Fibroblast of mammary gland (primary cell): ENCODE results near the gene NAGPA.

Experiments
- DNase-seq: peaks from one replicate; pipeline ENCODE4 v3.0.0-alpha.2; 2010; ENCODE audit warnings: low read depth
- H3K4me3 ChIP-seq: 2 replicates; pipeline ENCODE4 v1.5.1; 2011; ENCODE audit warnings: low read depth, mild to moderate bottlenecking, low read length, moderate library complexity; ENCODE audit not compliant: control insufficient read depth
- TF ChIP-seq, protein P1 (sequence below): conservative IDR thresholded peaks from 2 replicates; pipeline ENCODE4 v1.5.1; 2011; ENCODE audit warnings: low read depth, low read length, inconsistent platforms; ENCODE audit not compliant: control insufficient read depth, insufficient read depth

NAGPA gene

DNA sequence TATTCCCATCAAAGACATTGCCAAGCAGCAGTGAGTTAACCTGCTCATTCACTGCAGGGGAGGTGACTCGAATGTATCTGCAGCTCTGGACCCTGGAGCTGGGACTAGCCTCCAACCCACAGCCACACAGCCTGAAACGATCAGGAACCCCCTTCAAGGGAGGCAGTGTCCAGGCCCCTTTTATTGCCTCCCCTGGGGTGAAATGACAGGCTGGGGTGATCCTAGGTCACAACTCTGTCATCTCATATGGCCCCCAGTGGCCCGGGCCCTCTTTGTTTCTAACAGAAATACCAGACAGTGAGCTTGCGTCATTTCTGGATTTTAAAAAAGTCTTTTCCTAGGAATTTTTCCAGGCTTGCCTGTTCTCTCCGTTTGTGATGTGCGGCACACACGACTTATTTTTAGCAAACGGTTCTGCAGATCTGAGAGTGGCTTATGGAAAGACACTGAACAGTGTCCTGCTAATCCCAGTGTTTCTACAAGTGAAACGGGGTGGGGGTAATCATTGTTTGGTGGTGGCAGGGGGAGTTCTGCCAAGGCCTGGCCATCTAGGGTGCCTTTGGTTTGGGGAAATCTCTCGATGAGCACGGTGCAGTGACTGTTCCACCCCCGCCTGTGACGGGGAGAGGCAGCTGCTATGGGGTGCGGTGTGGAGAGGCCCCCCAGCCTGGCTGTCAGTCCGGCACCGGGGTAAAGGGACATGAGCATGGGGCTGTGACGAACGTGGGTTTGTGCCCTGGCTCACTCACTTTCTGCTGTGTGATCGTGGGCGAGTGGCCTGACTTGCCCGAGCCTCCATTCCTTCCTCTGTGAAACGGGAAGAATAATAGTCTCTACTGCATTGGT is 27.2 kb downstream of the NAGPA start:
- no peak overlapping the region for H3K4me3 ChIP-seq
- TF ChIP-seq, protein P1, sequence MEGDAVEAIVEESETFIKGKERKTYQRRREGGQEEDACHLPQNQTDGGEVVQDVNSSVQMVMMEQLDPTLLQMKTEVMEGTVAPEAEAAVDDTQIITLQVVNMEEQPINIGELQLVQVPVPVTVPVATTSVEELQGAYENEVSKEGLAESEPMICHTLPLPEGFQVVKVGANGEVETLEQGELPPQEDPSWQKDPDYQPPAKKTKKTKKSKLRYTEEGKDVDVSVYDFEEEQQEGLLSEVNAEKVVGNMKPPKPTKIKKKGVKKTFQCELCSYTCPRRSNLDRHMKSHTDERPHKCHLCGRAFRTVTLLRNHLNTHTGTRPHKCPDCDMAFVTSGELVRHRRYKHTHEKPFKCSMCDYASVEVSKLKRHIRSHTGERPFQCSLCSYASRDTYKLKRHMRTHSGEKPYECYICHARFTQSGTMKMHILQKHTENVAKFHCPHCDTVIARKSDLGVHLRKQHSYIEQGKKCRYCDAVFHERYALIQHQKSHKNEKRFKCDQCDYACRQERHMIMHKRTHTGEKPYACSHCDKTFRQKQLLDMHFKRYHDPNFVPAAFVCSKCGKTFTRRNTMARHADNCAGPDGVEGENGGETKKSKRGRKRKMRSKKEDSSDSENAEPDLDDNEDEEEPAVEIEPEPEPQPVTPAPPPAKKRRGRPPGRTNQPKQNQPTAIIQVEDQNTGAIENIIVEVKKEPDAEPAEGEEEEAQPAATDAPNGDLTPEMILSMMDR, result no peak
- DNase-seq, result no peak

DNA sequence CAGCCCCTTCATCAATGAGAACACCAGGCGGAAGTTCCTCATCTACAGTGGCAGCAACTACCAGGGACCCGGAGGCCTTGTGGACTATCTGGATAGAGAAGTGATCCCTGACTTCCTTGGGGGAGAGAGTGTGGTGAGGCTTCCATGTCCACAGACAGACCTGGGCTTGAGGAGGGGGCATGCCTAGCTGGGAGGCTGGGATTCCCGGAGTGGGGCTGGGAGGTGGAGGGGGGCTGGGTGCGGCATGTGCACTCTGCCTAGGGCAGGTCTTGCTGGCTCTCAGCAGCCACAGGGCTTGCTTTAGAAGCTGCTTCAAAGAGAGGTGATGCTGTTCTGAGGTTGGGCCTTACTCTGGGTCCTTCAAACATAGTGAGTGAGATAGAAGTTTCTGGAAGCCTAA is 27.8 kb downstream of the NAGPA start:
- TF ChIP-seq, protein P1, result no peak
- H3K4me3 ChIP-seq, result no peak overlapping the region
- DNase-seq, result no peak

DNA sequence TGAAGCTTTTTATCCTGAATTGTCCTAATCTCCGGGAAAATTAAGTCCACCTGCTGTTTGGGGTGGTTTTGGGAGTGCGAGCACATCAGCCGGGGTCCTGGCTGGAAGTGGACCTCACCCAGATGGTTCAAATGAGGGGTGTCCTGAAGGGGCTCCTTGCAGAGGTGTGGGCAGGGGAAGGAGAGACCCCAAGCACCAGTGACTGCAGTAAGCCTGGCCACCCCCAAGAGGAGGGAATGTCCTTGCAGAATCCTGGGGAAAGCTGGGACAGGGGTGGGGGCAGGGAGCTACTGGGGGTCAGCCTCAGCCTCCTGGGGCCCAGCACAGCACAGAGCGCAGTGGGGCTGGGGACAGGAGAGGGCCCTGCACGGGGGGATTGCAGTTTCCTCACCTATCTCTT is 29.4 kb downstream of the NAGPA start:
- TF ChIP-seq, protein P1, result no peak
- H3K4me3 ChIP-seq, result no peak overlapping the region
- DNase-seq, result no peak

DNA sequence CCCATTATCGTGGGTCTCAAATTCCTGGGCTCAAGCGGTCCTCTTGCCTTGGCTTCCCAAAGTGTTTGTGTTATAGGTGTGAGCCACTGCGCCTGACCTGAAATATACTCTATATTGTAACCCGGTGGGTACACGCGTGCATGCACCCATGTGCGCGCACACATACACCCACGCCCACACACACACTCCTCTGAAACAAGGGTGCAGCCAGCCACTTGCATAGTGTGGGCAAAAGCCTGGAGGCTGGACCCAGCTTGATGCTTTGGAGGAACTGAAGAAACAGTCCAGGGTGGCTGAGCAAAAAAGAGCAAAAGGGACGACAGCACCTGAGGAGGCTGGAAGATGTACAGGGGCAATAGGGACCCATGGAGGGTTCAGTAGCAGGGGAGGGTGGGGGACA is 29.9 kb downstream of the NAGPA start:
- no peak overlapping the region for H3K4me3 ChIP-seq
- TF ChIP-seq, protein P1, result no peak
- DNase-seq, result no peak

DNA sequence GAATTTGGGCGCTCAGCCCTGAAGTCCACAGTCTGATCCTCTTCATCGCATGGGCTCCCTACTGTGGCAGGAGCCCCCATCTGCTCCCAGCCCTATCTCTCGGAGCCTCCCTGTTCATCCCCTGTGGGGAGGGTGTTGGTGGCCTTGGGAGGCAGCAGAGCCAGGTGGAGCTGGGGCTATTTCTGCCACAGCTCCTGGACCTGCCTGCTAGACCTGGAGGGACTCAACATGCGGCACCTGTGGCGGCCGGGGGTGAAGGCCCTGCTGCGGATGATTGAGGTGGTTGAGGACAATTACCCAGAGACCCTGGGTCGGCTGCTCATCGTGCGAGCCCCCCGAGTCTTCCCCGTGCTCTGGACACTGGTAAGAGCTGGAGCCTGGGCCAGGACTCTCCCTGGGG is 30.5 kb downstream of the NAGPA start:
- no peak for DNase-seq
- TF ChIP-seq, protein P1, result no peak
- H3K4me3 ChIP-seq, result no peak overlapping the region

DNA sequence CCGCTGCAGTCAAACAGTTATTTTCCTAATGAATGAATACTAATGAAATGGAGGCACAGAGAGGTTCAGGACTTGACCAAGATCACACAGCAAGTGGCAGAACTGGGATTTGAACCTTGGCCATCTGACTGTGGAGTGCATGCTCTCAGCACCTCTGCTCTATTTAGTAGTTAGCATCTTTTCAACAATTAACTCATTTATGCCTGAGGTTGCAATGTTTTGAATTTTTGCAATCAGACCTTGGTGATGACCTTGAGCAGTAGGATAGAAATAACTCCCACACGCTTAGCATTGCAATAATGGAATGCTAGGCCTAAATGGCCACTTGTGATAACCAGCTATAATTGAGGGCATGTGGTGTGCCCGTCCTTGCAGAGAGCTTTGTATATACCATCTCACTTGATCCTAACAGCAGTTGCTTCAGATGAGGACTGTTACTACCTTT is 31.0 kb downstream of the NAGPA start:
- TF ChIP-seq, protein P1, result no peak
- DNase-seq, result no peak
- no peak overlapping the region for H3K4me3 ChIP-seq
